HG03342 (cell line): Measurements from ENCODE around the gene CUL1.

Experiments
- ATAC-seq: cut with Tn5 transposase; IDR thresholded peaks from one replicate; pipeline ENCODE4 v1.9.1; 2021; ENCODE audit warnings: mild to moderate bottlenecking, moderate library complexity; ENCODE audit not compliant: unreplicated experiment

CUL1 gene

GRCh38 chr7:148799893-148800555 lies 101.3 kb downstream of the CUL1 start:
- no peak for ATAC-seq

DNA sequence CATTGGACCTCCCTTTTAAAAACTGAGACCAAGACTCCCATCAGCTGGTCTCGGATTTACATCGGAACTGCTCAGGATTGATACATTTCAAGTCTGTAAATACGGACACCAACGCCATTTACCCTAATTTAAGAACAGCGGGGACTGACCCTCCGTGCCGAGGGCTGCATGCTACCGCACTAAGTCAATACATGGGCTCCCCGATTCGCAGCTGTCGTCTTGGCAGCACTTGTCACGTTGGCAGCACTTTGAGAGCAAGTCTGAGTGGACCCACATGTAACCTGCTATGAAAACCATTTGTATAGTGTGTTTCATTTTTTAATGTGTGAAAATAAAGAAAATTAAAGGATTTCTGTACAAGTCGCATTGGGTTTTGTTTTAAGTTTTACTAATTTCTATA lies 102.0 kb downstream of the CUL1 start:
- ATAC-seq, result no peak

DNA sequence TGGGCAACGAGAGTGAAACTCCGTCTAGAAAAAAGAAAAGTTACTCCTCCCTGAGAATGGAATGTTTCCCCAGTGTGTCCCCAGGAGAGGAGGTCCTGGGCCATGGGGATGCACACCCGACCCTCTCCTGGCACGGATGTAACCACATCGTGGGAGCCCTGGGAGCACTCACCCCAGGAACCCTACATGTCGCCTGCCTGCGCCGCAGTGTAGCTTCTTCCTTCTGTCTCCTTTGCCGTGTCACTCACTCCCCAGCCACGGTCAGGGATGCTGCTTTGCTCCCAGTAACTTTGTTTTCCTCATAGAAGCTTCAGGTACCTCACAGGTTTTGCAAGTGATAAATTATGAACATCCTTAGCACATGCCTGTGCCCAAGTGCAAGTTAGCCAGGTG lies 103.4 kb downstream of the CUL1 start:
- ATAC-seq, result no peak

DNA sequence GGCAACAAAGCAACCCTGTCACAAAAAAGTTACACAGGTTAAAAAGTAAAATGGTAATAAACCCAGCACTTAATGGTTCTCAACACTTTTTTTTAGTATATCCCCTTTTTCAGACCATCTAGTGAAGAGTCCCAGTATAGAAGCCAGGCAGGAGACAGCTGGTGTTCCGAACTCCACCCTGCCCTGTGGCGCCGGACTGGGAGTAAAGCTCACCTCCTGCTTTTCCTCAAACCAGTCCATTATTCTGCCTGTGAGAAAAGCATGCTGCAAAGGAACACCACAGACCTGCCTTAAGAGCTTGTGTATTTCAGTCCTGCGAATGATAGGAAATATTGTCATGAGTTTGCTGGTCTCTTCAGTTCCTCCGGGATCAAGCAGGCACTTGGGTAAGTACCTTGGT lies 104.4 kb downstream of the CUL1 start:
- ATAC-seq, result no peak

- ATAC-seq, result no peak
Measured at GRCh38 chr7:148804343-148805235, 105.9 kb downstream of the CUL1 start.

GRCh38 chr7:148806187-148806586 lies 107.5 kb downstream of the CUL1 start:
- no peak for ATAC-seq

DNA sequence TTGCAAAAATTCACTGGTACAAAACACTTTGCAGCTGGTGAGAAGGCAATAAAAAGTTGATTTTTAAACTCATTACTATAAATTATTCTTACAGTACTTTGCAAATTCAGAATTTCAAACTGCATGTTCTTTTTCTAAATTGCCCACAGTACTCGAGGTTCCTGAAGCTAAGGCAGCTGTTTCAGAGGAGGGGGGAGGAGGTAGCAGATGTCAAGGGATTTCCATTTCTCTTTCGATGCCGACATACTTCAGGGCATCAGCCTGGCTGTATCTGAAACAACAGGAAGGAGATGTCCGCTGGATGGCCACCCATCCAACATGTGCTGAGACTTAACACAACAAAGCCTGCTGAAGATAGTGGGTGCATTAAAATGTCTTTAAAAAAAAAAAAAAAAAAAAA lies 108.7 kb downstream of the CUL1 start:
- ATAC-seq, result no peak

GRCh38 chr7:148809856-148810255 lies 111.2 kb downstream of the CUL1 start:
- no peak for ATAC-seq

DNA sequence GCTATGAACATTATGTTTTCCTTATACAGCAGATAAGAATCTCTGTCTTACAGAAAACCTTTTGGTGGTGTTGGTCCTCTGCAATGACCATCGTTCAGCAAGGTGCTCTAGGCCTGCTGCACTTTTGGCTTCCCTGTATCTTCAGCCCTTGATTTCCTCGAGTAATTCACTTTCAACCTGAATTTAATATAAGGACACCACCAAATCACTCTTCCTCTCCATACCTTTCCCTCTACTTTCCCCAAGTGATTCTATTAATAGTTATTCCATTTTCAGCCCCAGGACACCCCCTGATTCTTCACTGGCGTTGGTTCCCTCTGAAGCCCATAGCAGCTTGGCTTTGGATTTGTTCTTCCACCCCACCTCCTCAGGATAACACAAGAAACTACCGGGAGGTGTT lies 113.2 kb downstream of the CUL1 start:
- ATAC-seq, result no peak

DNA sequence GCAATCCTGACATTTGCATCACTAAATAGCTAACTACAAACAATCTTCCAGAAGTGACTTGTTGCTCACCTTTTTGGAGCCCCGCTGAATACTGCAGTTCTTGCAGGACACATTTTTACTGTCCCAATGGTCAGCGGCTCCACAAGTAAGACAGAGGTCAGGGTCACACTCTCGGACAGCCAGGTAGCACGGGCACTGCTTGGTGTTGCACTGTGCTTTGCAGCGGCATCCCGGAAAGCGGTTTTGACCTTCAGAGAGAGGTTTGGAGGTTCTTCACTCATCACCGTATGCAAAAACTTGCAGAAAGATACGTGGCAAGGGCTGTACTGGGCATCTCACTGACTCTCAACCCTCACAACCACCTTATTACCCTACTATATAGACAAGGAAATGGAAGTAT lies 115.2 kb downstream of the CUL1 start:
- no peak for ATAC-seq

- no peak for ATAC-seq
Measured at GRCh38 chr7:148814922-148815559, 116.3 kb downstream of the CUL1 start.

- no peak for ATAC-seq
Measured at GRCh38 chr7:148815612-148816011, 116.9 kb downstream of the CUL1 start.

DNA sequence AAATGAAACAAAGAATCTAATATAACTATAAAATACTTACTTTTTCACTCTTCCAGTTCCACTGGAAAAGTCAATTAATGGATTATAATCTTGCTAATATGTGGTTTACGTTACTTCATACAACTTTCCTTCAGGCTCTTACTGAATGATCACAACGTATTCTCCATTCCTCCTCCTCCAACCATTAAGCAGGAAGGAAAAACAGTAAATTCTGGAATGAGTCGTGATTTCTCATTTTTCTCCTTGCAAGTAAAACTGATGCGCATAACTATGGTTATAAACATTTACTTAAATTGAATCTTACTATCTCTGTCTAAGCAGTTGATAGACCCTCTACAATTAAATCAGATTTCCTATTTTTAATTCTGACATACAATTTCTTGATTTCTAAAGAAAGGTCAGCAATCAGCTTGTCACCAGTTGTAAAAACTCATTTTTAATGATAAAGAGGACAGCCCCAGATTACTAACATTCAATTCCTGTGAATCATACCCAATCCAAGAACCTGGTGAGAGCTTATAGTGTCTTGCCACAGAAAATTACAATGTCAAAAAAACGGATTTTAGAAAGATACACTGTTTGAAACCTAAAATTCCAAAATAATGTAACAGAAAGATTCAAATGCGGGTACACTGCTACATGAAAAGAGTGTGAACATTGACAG lies 121.1 kb downstream of the CUL1 start:
- ATAC-seq, result no peak

GRCh38 chr7:148821422-148821821 lies 122.7 kb downstream of the CUL1 start:
- ATAC-seq, result no peak

DNA sequence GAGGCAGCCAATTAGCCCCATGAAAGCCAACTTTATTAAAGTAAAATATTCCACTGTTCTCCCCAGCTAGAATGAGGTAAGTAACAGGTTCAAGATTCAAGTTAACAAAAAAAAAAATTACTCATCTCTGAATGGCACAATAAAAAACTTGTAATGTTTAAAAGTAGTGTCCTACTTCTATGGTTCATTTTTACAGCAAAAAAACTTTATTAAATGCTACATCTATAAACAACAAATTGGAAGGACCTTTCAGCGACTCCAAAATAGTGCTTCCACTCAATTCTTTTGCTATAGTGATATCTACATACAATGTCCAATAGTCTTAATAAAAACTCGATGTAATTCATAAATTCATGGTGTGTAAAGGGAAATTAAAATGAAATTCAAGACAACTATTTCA lies 126.2 kb downstream of the CUL1 start:
- ATAC-seq, result no peak

DNA sequence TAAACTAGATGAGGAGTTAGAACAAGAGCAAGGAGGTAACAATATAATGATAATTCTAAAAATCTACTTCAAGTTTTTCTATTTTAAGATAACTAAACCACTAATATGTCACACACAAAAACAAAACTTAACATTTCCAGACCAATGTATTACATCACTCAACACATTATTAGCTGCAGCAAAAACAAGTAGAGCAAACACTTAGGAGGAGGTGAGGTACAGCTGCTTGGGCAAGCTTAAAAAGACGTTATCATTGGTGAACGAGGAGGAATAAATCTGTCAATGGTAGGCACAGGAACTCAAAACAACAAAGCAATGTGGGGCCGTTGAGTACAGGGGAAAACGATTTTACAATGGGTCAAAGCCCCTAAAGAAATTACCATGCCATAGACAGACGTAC lies 126.6 kb downstream of the CUL1 start:
- ATAC-seq, result no peak

GRCh38 chr7:148828965-148829364 lies 130.3 kb downstream of the CUL1 start:
- no peak for ATAC-seq

GRCh38 chr7:148830897-148831692 lies 132.4 kb downstream of the CUL1 start:
- no peak for ATAC-seq

DNA sequence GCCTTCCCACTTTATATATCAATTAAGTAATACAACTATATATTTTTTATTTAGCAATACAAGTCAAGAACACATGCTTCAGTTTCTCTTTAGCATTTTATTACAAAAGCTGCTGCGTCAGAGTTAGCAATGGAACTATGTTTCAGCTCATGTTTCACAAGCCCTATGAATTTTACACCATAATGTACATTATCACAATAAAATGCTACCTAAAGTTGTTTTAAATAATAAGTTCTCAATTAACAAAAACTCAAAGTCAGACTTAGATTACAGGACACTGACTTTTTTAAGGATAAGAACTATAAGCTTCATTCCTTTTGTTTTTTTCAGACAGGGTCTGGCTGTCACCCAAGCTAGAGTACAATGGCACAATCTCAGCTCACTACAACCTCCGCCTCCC lies 133.1 kb downstream of the CUL1 start:
- ATAC-seq, result no peak

DNA sequence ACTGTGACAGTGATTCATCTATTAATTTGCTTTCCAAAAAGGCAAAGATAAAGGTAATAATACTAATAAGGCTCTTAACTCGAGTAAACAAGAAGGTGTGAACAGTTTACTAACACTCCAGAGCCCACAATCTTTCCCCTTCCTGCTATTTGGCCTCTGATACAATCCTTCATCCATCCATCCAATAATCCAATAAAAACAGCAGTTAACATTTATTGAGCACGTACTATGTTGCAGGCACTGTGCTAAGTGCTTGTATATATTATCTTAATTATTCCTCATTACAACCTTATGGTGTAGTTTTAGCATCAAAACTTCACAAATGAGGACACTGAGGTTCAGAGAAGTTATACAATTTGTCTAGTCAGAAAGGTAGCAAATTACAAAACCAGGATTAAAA lies 135.9 kb downstream of the CUL1 start:
- no peak for ATAC-seq

- ATAC-seq, result no peak
Measured at GRCh38 chr7:148835854-148836253, 137.2 kb downstream of the CUL1 start.
